ENCODE measurements around the gene PPARGC1A.

GRCh38 chr4:23811161-23811560, 78.7 kb downstream of the PPARGC1A start:
- TF ChIP-seq KDM5A (IDR thresholded peaks at IDR 0.05) (no peak), REST (IDR thresholded peaks at IDR 0.05) (no peak), CTCF (IDR thresholded peaks at IDR 0.05) (no peak), HDAC2 (IDR thresholded peaks at IDR 0.05) (no peak), POLR2A (IDR thresholded peaks at IDR 0.05; ENCODE audit: low read length) (no peak), NR3C1 (IDR thresholded peaks at IDR 0.05) (no peak), CHD4 (IDR thresholded peaks at IDR 0.05; ENCODE audit: borderline replicate concordance) (no peak), RFX5 (IDR thresholded peaks at IDR 0.05) (no peak), ELK1 (IDR thresholded peaks at IDR 0.05; ENCODE audit: low read depth, low read length) (no peak), SREBF2 (IDR thresholded peaks at IDR 0.05) (no peak), SMC3 (IDR thresholded peaks at IDR 0.05) (no peak), GATA3 (IDR thresholded peaks at IDR 0.05; ENCODE audit: borderline replicate concordance) (no peak), PHF8 (IDR thresholded peaks at IDR 0.05; ENCODE audit: borderline replicate concordance, low read depth) (no peak)
